B cell (primary cell): ENCODE data around the gene DNAAF8. TPM values are rescaled to one million over a fixed set of nuclear protein-coding genes. Genes with fewer than 3 reads are reported as not detected.

Source experiments
- ATAC-seq: fragments of 200-7000 bp; cut with Tn5 transposase; one replicate; pipeline ENCODE4 v1.10.0; 2021; ENCODE audit warnings: low read depth, mild to moderate bottlenecking, moderate number of reproducible peaks, moderate library complexity
- CTCF ChIA-PET: fragments of 350-600 bp; sonication (Branson Sonifier 250); formaldehyde crosslinking; loops from one replicate; lab custom pipeline; 2021; ENCODE audit warnings: antibody characterized with exemption, inconsistent platforms; lab: Charles Lee
- POLR2A ChIA-PET: fragments of 350-600 bp; sonication (Branson Sonifier 250); formaldehyde crosslinking; loops from one replicate; lab custom pipeline; 2021; ENCODE audit warnings: antibody characterized with exemption; lab: Charles Lee
- DNase-seq: peaks from one replicate; pipeline ENCODE4 v3.0.0; 2013
- H2AFZ ChIP-seq: 2 replicates; pipeline ENCODE4 v1.6.1; 2012; ENCODE audit warnings: mild to moderate bottlenecking, low read depth, low read length; ENCODE audit not compliant: insufficient read depth, poor library complexity, severe bottlenecking
- H3K27ac ChIP-seq, 2 donors: 1 replicate in 1 of 2; 2 replicates in 1 of 2; pipeline ENCODE4 v1.5.1; 2012 to 2013; ENCODE audit warnings: low read length in 2 of 2, mild to moderate bottlenecking in 2 of 2, moderate library complexity in 1 of 2
- H3K27me3 ChIP-seq, 4 experiments: fragments of 200-600 bp in 1 of 4; sonication (generic) in 1 of 4; replicated peaks in 1 of 4; 1 replicate in 2 of 4; 2 replicates in 2 of 4; pipeline versions ENCODE4 v1.6.1 to v1.7.0; 2013 to 2016; ENCODE audit warnings: low read length in 3 of 4, mild to moderate bottlenecking in 2 of 4, mixed read lengths in 1 of 4, moderate library complexity in 1 of 4; ENCODE audit not compliant: insufficient read depth in 4 of 4, control insufficient read depth in 3 of 4; ENCODE audit errors: control extremely low read depth in 1 of 4
- H3K36me3 ChIP-seq, 2 experiments: replicated peaks in 1 of 2; 1 replicate in 1 of 2; 2 replicates in 1 of 2; pipeline versions ENCODE4 v1.6.1 to v1.7.1; 2013; ENCODE audit warnings: low read length in 1 of 2; ENCODE audit not compliant: insufficient read depth in 2 of 2, control insufficient read depth in 1 of 2; ENCODE audit errors: control extremely low read depth in 1 of 2, extremely low read depth in 1 of 2
- H3K4me1 ChIP-seq, 2 donors: fragments of 200-600 bp in 1 of 2; sonication (generic) in 1 of 2; 1 replicate in 1 of 2; 2 replicates in 1 of 2; pipeline versions ENCODE4 v1.5.1 to v1.6.1; 2013 to 2017; ENCODE audit warnings: low read length in 2 of 2; ENCODE audit not compliant: control insufficient read depth in 2 of 2, insufficient read depth in 2 of 2
- H3K4me2 ChIP-seq: replicated peaks from 2 replicates; pipeline ENCODE3; 2012; ENCODE audit warnings: mild to moderate bottlenecking, low read depth, low read length; ENCODE audit not compliant: poor library complexity, severe bottlenecking
- H3K4me3 ChIP-seq, 5 experiments: fragments of 200-600 bp in 1 of 5; sonication (generic) in 1 of 5; 1 replicate in 3 of 5; 2 replicates in 2 of 5; pipeline versions ENCODE4 v1.5.1 to v1.7.0; 2011 to 2016; ENCODE audit warnings: low read length in 4 of 5, mild to moderate bottlenecking in 4 of 5, low read depth in 2 of 5, control low read depth in 1 of 5, moderate library complexity in 1 of 5; ENCODE audit not compliant: insufficient read depth in 1 of 5; ENCODE audit errors: control extremely low read depth in 1 of 5, extremely low read depth in 1 of 5
- H3K79me2 ChIP-seq: fragments of 200-600 bp; sonication (generic); one replicate; pipeline ENCODE4 v1.6.0; 2016; ENCODE audit warnings: low read length; ENCODE audit not compliant: control insufficient read depth, insufficient read depth
- H3K9ac ChIP-seq: fragments of 200-600 bp; sonication (generic); 2 replicates; pipeline ENCODE4 v1.6.1; 2017; ENCODE audit warnings: mild to moderate bottlenecking, low read length, moderate library complexity
- H3K9me3 ChIP-seq, 3 donors: one replicate each; pipeline versions ENCODE4 v1.6.1 to v1.7.1; 2013; ENCODE audit warnings: low read length in 2 of 3; ENCODE audit not compliant: control insufficient read depth in 2 of 3, insufficient read depth in 1 of 3; ENCODE audit errors: control extremely low read depth in 1 of 3
- H4K20me1 ChIP-seq: 2 replicates; pipeline ENCODE4 v1.6.0; 2012; ENCODE audit warnings: mild to moderate bottlenecking, low read length; ENCODE audit not compliant: insufficient read depth, control insufficient read depth, poor library complexity, severe bottlenecking
- H3K27ac Mint-ChIP-seq: one replicate; pipeline ENCODE4 v1.8.0; 2021; ENCODE audit warnings: mixed read lengths
- H3K27me3 Mint-ChIP-seq: one replicate; pipeline ENCODE4 v1.8.0; 2021; ENCODE audit warnings: mixed read lengths
- H3K4me1 Mint-ChIP-seq: one replicate; pipeline ENCODE4 v1.8.0; 2021; ENCODE audit warnings: mixed read lengths
- H3K4me3 Mint-ChIP-seq: one replicate; pipeline ENCODE4 v1.8.0; 2021; ENCODE audit warnings: mixed read lengths
- H3K9me3 Mint-ChIP-seq: one replicate; pipeline ENCODE4 v1.8.0; 2022; ENCODE audit warnings: mixed read lengths; ENCODE audit not compliant: insufficient read depth
- CTCF ChIP-seq: fragments of 200-600 bp; IDR thresholded peaks from one replicate; pipeline ENCODE4 v1.8.0; 2022; ENCODE audit warnings: antibody characterized with exemption, mild to moderate bottlenecking
- EZH2 ChIP-seq: IDR thresholded peaks from 2 replicates; pipeline ENCODE4 v1.6.1; 2012; ENCODE audit warnings: borderline replicate concordance, low read depth, mild to moderate bottlenecking, moderate library complexity, low read length; ENCODE audit not compliant: insufficient read depth, poor library complexity, severe bottlenecking
- WGBS: methylation state at CpG from one replicate; pipeline ENCODE4 v1.1.5; 2013; ENCODE audit warnings: missing lambda C conversion rate; ENCODE audit not compliant: insufficient coverage; 5-methylcytosine and 5-hydroxymethylcytosine counted together
- intact Hi-C: fragments of 100-400 bp; cut with micrococcal nuclease; formaldehyde crosslinking; loops from one replicate; pipeline ENCODE4 v1.10.0; 2022
- polyA plus RNA-seq: library from polyadenylated mRNA; depleted of rRNA; stranded (reverse); fragments of >200 nt; gene quantifications from 2 replicates; pipeline ENCODE4 v1.2.3, GENCODE V29; 2012
- total RNA-seq, 2 donors: library from RNA; stranded (reverse); fragments of 120-200 nt in 1 of 2; gene quantifications; 1 replicate in 1 of 2; 2 replicates in 1 of 2; pipeline versions ENCODE4 v1.2.3 to v1.2.4, GENCODE V29; 2013 to 2022

DNAAF8 gene
- total and polyA plus RNA-seq, 2 donors (not counting 1 experiment from before 2014, with no cell fraction given): 0.09 to 0.44 TPM

GRCh38 chr16:4726616-4727015 is 7.7 kb upstream of the DNAAF8 start:
- no peaks in the 10 kb centered on the region for H4K20me1 ChIP-seq
- H3K9me3 ChIP-seq: no peaks in the 10 kb centered on the region
- WGBS: 96% methylated on average over 18 of the region's 18 CpGs
- ATAC-seq (no peak), DNase-seq (no peak)
- no peaks in the 10 kb centered on the region for H3K4me1 ChIP-seq
- Mint-ChIP-seq H3K4me1 (no peaks in the 10 kb centered on the region), H3K9me3 (no peaks in the 10 kb centered on the region), H3K27me3 (no peaks in the 10 kb centered on the region), H3K27ac (no peak overlapping the region), H3K4me3 (no peak overlapping the region)
- POLR2A ChIA-PET: no interaction called here
- H3K9ac ChIP-seq: no peak overlapping the region
- H3K4me2 ChIP-seq: no peak overlapping the region
- no peak overlapping the region for H3K27ac ChIP-seq
- peaks cover 0 to 33% of the 10 kb centered on the region in 2 experiments for H3K36me3 ChIP-seq
- no peak overlapping the region for H2AFZ ChIP-seq
- no peaks in the 10 kb centered on the region for H3K27me3 ChIP-seq
- intact Hi-C loops: no loop called here
- peaks cover 6% of the 10 kb centered on the region for H3K79me2 ChIP-seq
- TF ChIP-seq CTCF (no peak), EZH2 (no peak)
- CTCF ChIA-PET: interaction anchor here (0.5 kb wide), 1 partner anchor 456 kb away, joined by 4 read pairs; no protein-coding TSS in a partner anchor
- H3K4me3 ChIP-seq: no peak overlapping the region

- ChIA-PET POLR2A (no interaction called here), CTCF (interaction anchor here (0.6 kb wide), 1 partner anchor 77 kb away, joined by 3 read pairs; no protein-coding TSS in a partner anchor)
- WGBS: 93% methylated on average over 5 of the region's 8 CpGs
- Mint-ChIP-seq H3K4me3 (no peak overlapping the region), H3K27ac (no peak overlapping the region), H3K27me3 (no peaks in the 10 kb centered on the region), H3K4me1 (peaks cover 8% of the 10 kb centered on the region), H3K9me3 (no peaks in the 10 kb centered on the region)
- no peak overlapping the region for H3K9ac ChIP-seq
- no peak overlapping the region for H3K27ac ChIP-seq
- ATAC-seq: no peak
- no peaks in the 10 kb centered on the region for H3K9me3 ChIP-seq
- no peaks in the 10 kb centered on the region for H3K27me3 ChIP-seq
- peaks cover 25% of the 10 kb centered on the region for H3K79me2 ChIP-seq
- TF ChIP-seq EZH2 (no peak), CTCF (no peak)
- H3K4me2 ChIP-seq: no peak overlapping the region
- peaks cover 3 to 6% of the 10 kb centered on the region in 2 donors for H3K4me1 ChIP-seq
- H3K4me3 ChIP-seq: no peak overlapping the region
- no peaks in the 10 kb centered on the region for H4K20me1 ChIP-seq
- no peak overlapping the region for H2AFZ ChIP-seq
- peaks cover 0 to 26% of the 10 kb centered on the region in 2 experiments for H3K36me3 ChIP-seq
- intact Hi-C loops: no loop called here
- DNase-seq: no peak
These were observed 5.7 kb upstream of the DNAAF8 start for GRCh38 chr16:4728676-4729075.
